IMR-90 (cell line): ENCODE data around the gene MAPK8IP3. TPM values are rescaled to one million over a fixed set of nuclear protein-coding genes. Genes with fewer than 3 reads are reported as not detected.

Experiments used
- ATAC-seq: fragments of 200-7000 bp; cut with Tn5 transposase; 2 replicates; pipeline ENCODE4 v1.9.1; 2020; ENCODE audit warnings: low read depth, mild to moderate bottlenecking, moderate library complexity
- BruUV-seq: library from RNA; stranded (reverse); fragments of 400-500 nt; replicated peaks from 2 replicates; lab custom pipeline; 2021; lab: Mats Ljungman, UMichigan
- CTCF ChIA-PET: fragments of 300-600 bp; formaldehyde crosslinking; extraction: SDS; loops from one replicate; lab custom pipeline; 2021; ENCODE audit warnings: antibody characterized with exemption; lab: Yijun Ruan, JAX
- POLR2A ChIA-PET: fragments of 300-600 bp; sonication (Branson Sonifier 250); formaldehyde crosslinking; loops from one replicate; lab custom pipeline; 2022; ENCODE audit warnings: antibody characterized with exemption; ENCODE audit not compliant: unreplicated experiment; lab: Charles Lee
- DNase-seq: peaks from one replicate; pipeline ENCODE4 v3.0.0; 2013
- H2AFZ ChIP-seq: replicated peaks from 2 replicates; pipeline ENCODE3; 2013; ENCODE audit warnings: low read length, mild to moderate bottlenecking; ENCODE audit not compliant: poor library complexity
- H2AK5ac ChIP-seq: 2 replicates; pipeline ENCODE4 v1.6.1; 2013; ENCODE audit warnings: low read depth, low read length, inconsistent platforms
- H2AK9ac ChIP-seq: replicated peaks from 2 replicates; pipeline ENCODE3; 2013; ENCODE audit warnings: mild to moderate bottlenecking, low read depth, low read length, moderate library complexity; ENCODE audit not compliant: poor library complexity
- H2BK120ac ChIP-seq: 2 replicates; pipeline ENCODE4 v1.6.1; 2013; ENCODE audit warnings: low read depth, low read length, inconsistent platforms
- H2BK15ac ChIP-seq: 3 replicates; pipeline ENCODE4 v1.6.1; 2013; ENCODE audit warnings: low read depth, low read length, inconsistent platforms
- H2BK20ac ChIP-seq: 2 replicates; pipeline ENCODE4 v1.6.1; 2013; ENCODE audit warnings: low read depth, mild to moderate bottlenecking, inconsistent platforms, low read length, moderate library complexity
- H2BK5ac ChIP-seq: 2 replicates; pipeline ENCODE4 v1.6.1; 2013; ENCODE audit warnings: mild to moderate bottlenecking, low read depth, low read length, inconsistent platforms; ENCODE audit not compliant: poor library complexity, severe bottlenecking
- H3K14ac ChIP-seq: replicated peaks from 2 replicates; pipeline ENCODE4 v1.6.1; 2013; ENCODE audit warnings: low read depth, low read length, inconsistent platforms
- H3K18ac ChIP-seq: 2 replicates; pipeline ENCODE4 v1.6.1; 2013; ENCODE audit warnings: low read depth, low read length, control low read depth
- H3K23ac ChIP-seq: 2 replicates; pipeline ENCODE4 v1.6.1; 2013; ENCODE audit warnings: low read depth, low read length, inconsistent platforms
- H3K27ac ChIP-seq: 2 replicates; pipeline ENCODE4 v1.5.1; 2013; ENCODE audit warnings: mild to moderate bottlenecking, control low read depth, low read length; ENCODE audit not compliant: insufficient read depth
- H3K27me3 ChIP-seq: 2 replicates; pipeline ENCODE4 v1.6.1; 2013; ENCODE audit warnings: low read length; ENCODE audit not compliant: control insufficient read depth, insufficient read depth
- H3K36me3 ChIP-seq: 2 replicates; pipeline ENCODE4 v1.6.1; 2013; ENCODE audit warnings: low read length, mixed read lengths; ENCODE audit not compliant: control insufficient read depth, insufficient read depth
- H3K4ac ChIP-seq: 2 replicates; pipeline ENCODE4 v1.6.1; 2013; ENCODE audit warnings: low read depth, low read length, inconsistent platforms
- H3K4me1 ChIP-seq: 2 replicates; pipeline ENCODE4 v1.6.1; 2013; ENCODE audit warnings: low read length, mixed read lengths; ENCODE audit not compliant: control insufficient read depth, insufficient read depth
- H3K4me2 ChIP-seq: 2 replicates; pipeline ENCODE4 v1.6.1; 2013; ENCODE audit warnings: low read depth, mild to moderate bottlenecking, control low read depth, low read length, moderate library complexity
- H3K4me3 ChIP-seq: 2 replicates; pipeline ENCODE4 v1.5.1; 2013; ENCODE audit warnings: low read depth, mild to moderate bottlenecking, control low read depth, low read length, moderate library complexity; ENCODE audit not compliant: insufficient read depth
- H3K56ac ChIP-seq: 2 replicates; pipeline ENCODE4 v1.6.1; 2013; ENCODE audit warnings: low read length, inconsistent platforms; ENCODE audit not compliant: insufficient read depth; ENCODE audit errors: extremely low read depth
- H3K79me1 ChIP-seq, 2 experiments: 2 replicates each; pipeline ENCODE4 v1.6.1; 2013; ENCODE audit warnings: low read length in 2 of 2, inconsistent platforms in 1 of 2, low read depth in 1 of 2
- H3K9ac ChIP-seq: 2 replicates; pipeline ENCODE4 v1.6.1; 2013; ENCODE audit warnings: low read depth, low read length, control low read depth
- H3K9me1 ChIP-seq: 2 replicates; pipeline ENCODE4 v1.6.1; 2013; ENCODE audit warnings: low read length, inconsistent platforms; ENCODE audit not compliant: insufficient read depth
- H3K9me3 ChIP-seq: 2 replicates; pipeline ENCODE4 v1.6.1; 2013; ENCODE audit warnings: low read length; ENCODE audit not compliant: control insufficient read depth, insufficient read depth
- H4K20me1 ChIP-seq: 2 replicates; pipeline ENCODE4 v1.6.1; 2013; ENCODE audit warnings: low read length, inconsistent platforms; ENCODE audit not compliant: insufficient read depth
- H4K5ac ChIP-seq: 2 replicates; pipeline ENCODE4 v1.6.1; 2013; ENCODE audit warnings: mild to moderate bottlenecking, low read depth, low read length, control low read depth
- H4K8ac ChIP-seq, 2 experiments: 2 replicates each; pipeline ENCODE4 v1.6.1; 2013; ENCODE audit warnings: low read depth in 2 of 2, low read length in 2 of 2, control low read depth in 1 of 2, inconsistent platforms in 1 of 2
- H4K91ac ChIP-seq: 2 replicates; pipeline ENCODE4 v1.6.1; 2013; ENCODE audit warnings: low read depth, low read length, inconsistent platforms; ENCODE audit not compliant: insufficient read depth
- POLR2A ChIP-seq: IDR thresholded peaks from 2 replicates; pipeline ENCODE4 v1.6.1; 2012; ENCODE audit warnings: mild to moderate bottlenecking, low read depth, low read length
- WGBS, 2 experiments: methylation state at CpG; one replicate each; pipeline versions ENCODE4 v1.1.5 to v1.1.7; 2013; ENCODE audit warnings: missing lambda C conversion rate in 2 of 2; ENCODE audit not compliant: insufficient read length in 1 of 2; ENCODE audit errors: extremely low coverage in 2 of 2; 5-methylcytosine and 5-hydroxymethylcytosine counted together
- dilution Hi-C: fragments of 300-500 bp; cut with HindIII; formaldehyde crosslinking; loops from one replicate; pipeline ENCODE4 v1.14.3; 2018; ENCODE audit warnings: low sequenced_read_pairs; ENCODE audit not compliant: unreplicated experiment
- in situ Hi-C: fragments of 300-500 bp; cut with MboI; formaldehyde crosslinking; loops from 3 replicates; pipeline ENCODE4 v1.14.3; 2019; ENCODE audit warnings: low sequenced_read_pairs, inconsistent platforms, mixed read lengths
- intact Hi-C: fragments of 100-400 bp; cut with micrococcal nuclease; formaldehyde crosslinking; loops from 2 replicates; pipeline ENCODE4 v1.10.0; 2022
- polyA plus RNA-seq, 3 experiments: library from polyadenylated mRNA; depleted of rRNA; stranded (reverse); fragments of >200 nt; gene quantifications; 2 replicates each; pipeline ENCODE4 v1.2.3, GENCODE V29; 2012; ENCODE audit warnings: low replicate concordance in 1 of 3
- total RNA-seq: library from RNA; depleted of rRNA; stranded (reverse); fragments of >200 nt; gene quantifications from 2 replicates; pipeline ENCODE4 v1.2.3, GENCODE V29; 2012

The MAPK8IP3 gene
- total and polyA plus RNA-seq, 2 of the 4 experiments (the other 2 are of a cell fraction), result 17.0 to 69.1 TPM

DNA sequence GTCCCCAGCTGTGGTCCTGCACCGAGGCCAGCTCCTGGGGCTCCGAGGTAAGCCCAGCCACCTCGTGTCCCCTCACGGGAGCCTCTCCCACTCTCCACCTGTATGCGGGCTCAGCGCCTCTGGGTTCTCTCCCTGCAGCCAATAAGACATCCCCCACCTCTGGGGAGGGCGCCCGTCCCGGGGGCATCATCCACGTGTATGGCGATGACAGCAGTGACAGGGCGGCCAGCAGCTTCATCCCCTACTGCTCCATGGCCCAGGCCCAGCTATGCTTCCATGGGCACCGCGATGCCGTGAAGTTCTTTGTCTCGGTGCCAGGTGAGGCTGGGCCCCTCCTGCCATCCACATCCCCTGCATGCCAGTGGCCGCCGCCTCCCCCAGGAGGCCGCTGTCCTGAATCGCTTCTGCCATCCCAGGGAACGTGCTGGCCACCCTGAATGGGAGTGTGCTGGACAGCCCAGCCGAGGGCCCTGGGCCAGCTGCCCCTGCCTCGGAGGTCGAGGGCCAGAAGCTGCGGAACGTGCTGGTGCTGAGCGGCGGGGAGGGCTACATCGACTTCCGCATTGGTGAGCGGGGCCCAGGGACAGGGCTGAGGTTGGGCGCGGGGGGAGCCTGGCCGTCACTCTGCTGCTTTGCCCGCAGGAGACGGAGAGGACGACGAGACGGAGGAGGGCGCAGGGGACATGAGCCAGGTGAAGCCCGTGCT, 62.2 kb downstream of the MAPK8IP3 start:
- Histone ChIP-seq H2BK20ac (no peak overlapping the region), H3K9me1 (no peaks in the 10 kb centered on the region), H2BK15ac (no peak overlapping the region), H3K18ac (no peak overlapping the region), H4K20me1 (peaks cover 22% of the 10 kb centered on the region), H3K9ac (no peak overlapping the region), H3K4ac (no peak overlapping the region), H2BK5ac (no peak overlapping the region), H3K9me3 (no peaks in the 10 kb centered on the region), H3K4me2 (no peak overlapping the region), H4K5ac (no peak overlapping the region), H2AFZ (no peak overlapping the region), H2AK5ac (no peak overlapping the region), H3K14ac (no peak overlapping the region), H3K23ac (no peak overlapping the region), H3K36me3 (peaks cover 57% of the 10 kb centered on the region), H3K27me3 (no peaks in the 10 kb centered on the region), H4K8ac (no peak overlapping the region), H3K27ac (no peak overlapping the region), H2BK120ac (no peak overlapping the region), H3K56ac (no peak overlapping the region), H3K79me1 (peaks cover 7 to 27% of the 10 kb centered on the region in 2 experiments; a peak in 3 of 4 replicates), H3K4me1 (peaks cover 5% of the 10 kb centered on the region), H3K4me3 (no peak overlapping the region), H2AK9ac (peak overlapping the region; percentile 65), H4K91ac (no peak overlapping the region)
- dilution Hi-C loops (no loop called here), in situ Hi-C loops (no loop called here), intact Hi-C loops (no loop called here)
- no TSS peak for BruUV-seq
- 90% methylated on average over 31 of the region's 41 CpGs; no CpG with 5 or more reads in 1 of the 2 experiments for WGBS, 2 experiments
- no peak for TF ChIP-seq POLR2A
- ATAC-seq (no peak), DNase-seq (no peak)
- ChIA-PET CTCF (no interaction called here), POLR2A (no interaction called here)
